Astrocyte (in vitro differentiated cells and primary cell): Measurements from ENCODE around the gene ETV6.

Experiments used
- EZH2 ChIP-seq: IDR thresholded peaks from 2 replicates; pipeline ENCODE4 v1.6.1; 2012; ENCODE audit warnings: mild to moderate bottlenecking, low read length, inconsistent platforms; ENCODE audit not compliant: insufficient read depth
- TF ChIP-seq, protein P1 (sequence below): IDR thresholded peaks from 2 replicates; pipeline ENCODE4 v1.5.1; 2011; ENCODE audit warnings: low read depth, mild to moderate bottlenecking, inconsistent platforms, low read length, moderate library complexity; ENCODE audit not compliant: insufficient read depth

DNA sequence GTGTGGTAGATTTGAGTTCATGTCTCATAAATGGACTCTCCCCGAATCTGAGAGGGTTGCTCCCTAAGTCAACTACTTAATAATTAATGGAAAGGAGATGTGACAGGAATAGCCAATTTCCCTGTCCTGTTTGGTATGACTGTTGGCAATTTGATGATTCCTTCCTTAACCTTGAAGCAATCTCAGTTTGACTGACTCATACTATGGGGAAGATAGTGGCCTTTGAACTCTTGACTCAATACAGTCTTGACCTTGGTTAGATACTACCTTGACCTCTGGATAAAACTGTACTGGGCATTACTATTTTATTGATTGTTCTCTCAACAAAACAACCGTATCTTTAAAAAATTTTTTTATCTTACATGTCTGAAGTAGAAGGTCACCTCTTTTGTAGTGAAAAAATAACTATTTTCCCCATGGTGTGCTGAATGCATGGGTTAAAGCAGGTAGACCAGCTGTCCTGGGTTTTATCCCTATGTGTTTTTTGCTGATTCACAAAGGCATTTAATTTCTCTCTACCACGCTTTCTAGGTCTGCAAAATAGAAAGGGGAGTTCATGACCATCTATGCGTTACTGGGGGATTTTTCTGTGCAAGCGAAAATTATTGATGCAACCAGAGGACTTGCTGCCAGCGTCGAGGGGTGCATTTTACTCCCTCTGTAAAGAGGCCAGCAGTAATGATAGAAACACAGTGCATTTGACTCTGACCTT lies 80.1 kb downstream of the ETV6 start:
- TF ChIP-seq, protein P1, sequence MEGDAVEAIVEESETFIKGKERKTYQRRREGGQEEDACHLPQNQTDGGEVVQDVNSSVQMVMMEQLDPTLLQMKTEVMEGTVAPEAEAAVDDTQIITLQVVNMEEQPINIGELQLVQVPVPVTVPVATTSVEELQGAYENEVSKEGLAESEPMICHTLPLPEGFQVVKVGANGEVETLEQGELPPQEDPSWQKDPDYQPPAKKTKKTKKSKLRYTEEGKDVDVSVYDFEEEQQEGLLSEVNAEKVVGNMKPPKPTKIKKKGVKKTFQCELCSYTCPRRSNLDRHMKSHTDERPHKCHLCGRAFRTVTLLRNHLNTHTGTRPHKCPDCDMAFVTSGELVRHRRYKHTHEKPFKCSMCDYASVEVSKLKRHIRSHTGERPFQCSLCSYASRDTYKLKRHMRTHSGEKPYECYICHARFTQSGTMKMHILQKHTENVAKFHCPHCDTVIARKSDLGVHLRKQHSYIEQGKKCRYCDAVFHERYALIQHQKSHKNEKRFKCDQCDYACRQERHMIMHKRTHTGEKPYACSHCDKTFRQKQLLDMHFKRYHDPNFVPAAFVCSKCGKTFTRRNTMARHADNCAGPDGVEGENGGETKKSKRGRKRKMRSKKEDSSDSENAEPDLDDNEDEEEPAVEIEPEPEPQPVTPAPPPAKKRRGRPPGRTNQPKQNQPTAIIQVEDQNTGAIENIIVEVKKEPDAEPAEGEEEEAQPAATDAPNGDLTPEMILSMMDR = no peak
- TF ChIP-seq EZH2 = no peak
